Peyer's patch (tissue), 4 donors: ENCODE measurements around the gene TMEM128.
"Not testable (repeated sequence)": the region's sequence is repeated elsewhere in the genome, so short reads cannot be mapped to it uniquely, and the experiment has no call there.

Source experiments
- CTCF ChIP-seq, 6 experiments: fragments of 450-650 bp in 4 of 6; fragments of 200-600 bp in 2 of 6; sonication (generic) in 1 of 6; IDR thresholded peaks; one replicate each; pipeline ENCODE4 v1.5.1; 2017 to 2019; ENCODE audit warnings: antibody characterized with exemption in 6 of 6, mild to moderate bottlenecking in 3 of 6, moderate library complexity in 1 of 6
- POLR2A ChIP-seq, 2 donors: fragments of 450-650 bp; IDR thresholded peaks; one replicate each; pipeline ENCODE4 v1.5.1; 2017; ENCODE audit warnings: antibody characterized with exemption in 2 of 2, mild to moderate bottlenecking in 2 of 2, moderate library complexity in 2 of 2

- TF ChIP-seq CTCF, POLR2A (IDR thresholded peaks at IDR 0.05): not testable (repeated sequence)
These were observed 34.3 kb downstream of the TMEM128 start for GRCh38 chr4:4213674-4214073.
